Measurements from ENCODE around the gene MAP1A.
"Not testable (repeated sequence)": the region's sequence is repeated elsewhere in the genome, so short reads cannot be mapped to it uniquely, and the experiment has no call there.

Gene MAP1A

DNA sequence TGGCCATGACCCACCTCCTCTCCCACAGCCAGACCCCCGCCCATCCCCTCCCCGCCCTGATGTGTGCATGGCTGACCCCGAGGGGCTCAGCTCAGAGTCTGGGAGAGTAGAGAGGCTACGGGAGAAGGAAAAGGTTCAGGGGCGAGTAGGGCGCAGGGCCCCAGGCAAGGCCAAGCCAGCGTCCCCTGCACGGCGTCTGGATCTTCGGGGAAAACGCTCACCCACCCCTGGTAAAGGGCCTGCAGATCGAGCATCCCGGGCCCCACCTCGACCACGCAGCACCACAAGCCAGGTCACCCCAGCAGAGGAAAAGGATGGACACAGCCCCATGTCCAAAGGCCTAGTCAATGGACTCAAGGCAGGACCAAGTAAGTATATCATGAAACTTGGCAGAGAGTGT is 11.7 kb downstream of the MAP1A start:
- no peak for DNase-seq (ENCODE audit: low read depth, low spot score)

DNA sequence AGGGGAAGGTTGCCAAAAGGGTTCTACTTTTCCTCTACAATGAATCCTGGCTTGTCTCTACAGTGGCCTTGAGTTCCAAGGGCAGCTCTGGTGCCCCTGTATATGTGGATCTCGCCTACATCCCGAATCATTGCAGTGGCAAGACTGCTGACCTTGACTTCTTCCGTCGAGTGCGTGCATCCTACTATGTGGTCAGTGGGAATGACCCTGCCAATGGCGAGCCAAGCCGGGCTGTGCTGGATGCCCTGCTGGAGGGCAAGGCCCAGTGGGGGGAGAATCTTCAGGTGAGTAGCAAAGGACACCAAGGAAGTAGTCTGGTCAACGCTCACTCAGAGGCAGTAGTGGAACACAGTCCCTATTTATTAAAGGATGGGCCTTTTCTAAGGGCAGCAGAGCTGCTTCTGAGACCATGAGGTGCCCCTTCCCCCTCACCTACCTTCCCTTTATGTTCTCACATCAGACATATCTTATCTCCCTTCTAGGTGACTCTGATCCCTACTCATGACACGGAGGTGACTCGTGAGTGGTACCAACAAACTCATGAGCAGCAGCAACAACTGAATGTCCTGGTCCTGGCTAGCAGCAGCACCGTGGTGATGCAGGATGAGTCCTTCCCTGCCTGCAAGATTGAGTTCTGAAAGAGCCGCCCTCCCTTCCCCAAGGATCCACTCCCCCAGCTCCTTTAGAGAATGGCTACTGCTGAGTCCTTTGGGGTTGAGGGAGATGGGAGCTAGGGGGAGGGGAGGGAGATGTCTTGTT is 12.4 kb downstream of the MAP1A start:
- DNase-seq (ENCODE audit: low read depth, low spot score): no peak

DNA sequence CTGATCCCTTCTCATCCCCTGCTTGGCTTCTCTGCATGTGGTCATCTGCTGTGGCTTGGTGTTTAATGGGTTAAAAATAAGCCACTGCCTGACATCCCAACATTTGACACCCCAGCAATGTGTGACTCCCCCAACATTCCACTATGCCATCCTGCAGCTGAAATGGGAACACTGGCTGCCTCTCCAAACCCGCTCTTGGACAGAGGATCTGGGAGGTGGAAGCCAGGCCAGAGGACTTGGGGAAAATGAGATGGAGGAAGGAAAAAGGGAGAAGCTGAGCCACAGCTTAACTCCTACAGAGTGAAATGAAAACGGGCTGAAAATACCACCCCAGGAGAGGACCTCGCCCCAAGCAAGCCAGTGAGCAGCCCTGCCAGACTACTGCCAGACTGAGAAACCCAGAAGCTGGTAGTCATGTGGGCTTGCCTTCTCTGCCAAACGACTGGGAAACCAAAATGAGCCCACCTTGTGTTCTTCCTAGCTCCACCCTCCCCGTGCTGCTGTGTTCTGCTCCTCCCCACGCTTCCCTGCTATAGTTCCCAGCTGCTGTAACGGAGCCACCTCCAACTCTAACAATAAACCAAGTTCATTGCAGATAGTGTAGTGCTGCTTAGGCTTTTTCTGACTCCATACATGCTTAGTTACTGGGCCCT is 13.7 kb downstream of the MAP1A start:
- no peak for DNase-seq (ENCODE audit: low read depth, low spot score)

DNA sequence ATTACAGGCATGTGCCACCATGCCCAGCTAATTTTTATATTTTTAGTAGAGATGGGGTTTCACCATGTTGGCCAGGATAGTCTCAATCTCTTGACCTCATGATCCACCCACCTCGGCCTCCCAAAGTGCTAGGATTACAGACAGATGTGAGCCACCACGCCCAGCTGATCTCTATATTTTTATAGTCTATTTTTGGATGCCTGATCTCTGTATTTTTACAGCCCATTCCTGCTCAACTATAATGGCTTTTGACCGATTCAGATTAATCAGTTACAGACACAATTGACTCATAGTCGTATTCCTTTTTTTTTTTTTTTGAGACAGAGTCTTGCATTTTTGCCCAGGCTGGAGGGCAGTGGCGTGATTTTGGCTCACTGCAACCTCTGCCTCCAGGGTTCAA is 15.4 kb downstream of the MAP1A start:
- DNase-seq (ENCODE audit: low read depth, low spot score): not testable (repeated sequence)

DNA sequence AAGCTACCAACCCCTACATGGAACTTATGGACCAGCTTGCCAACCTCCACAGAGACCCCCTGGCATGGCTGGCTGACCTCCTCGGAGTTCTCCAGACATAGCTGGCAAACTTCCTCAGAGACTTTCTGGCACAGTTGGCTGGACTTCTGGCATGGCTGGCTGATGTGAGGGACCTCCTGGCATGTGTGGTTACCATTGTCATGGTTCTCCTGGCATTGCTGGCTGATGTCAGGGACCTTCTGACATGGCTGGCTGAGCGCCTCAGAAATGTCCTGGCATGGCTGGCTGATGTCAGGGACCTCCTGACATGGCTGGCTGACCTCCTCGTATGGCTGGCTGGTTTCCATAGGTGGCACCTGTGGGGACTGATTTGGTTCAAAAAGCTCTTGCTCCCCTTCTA is 17.5 kb downstream of the MAP1A start:
- DNase-seq (ENCODE audit: low read depth, low spot score): no peak

DNA sequence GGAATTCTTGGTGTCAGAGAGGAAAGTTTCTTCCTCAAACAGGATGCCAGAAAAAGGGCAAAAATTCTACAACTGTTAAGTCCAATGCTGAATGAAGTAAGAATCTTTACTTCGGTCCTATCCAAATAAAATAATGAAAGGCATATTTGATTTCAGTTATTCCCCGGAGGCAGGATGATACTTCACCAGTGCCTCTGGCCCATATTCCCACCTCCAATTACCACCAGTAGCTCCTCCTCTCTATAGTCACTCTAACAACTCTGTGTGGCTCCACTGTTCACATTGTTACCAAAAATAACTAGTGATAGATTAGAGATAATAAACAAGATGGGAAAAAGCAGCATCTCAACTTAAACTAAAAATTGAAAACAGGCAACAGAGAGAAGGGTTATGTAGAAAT is 20.7 kb downstream of the MAP1A start:
- no peak for DNase-seq (ENCODE audit: low read depth, low spot score)

DNA sequence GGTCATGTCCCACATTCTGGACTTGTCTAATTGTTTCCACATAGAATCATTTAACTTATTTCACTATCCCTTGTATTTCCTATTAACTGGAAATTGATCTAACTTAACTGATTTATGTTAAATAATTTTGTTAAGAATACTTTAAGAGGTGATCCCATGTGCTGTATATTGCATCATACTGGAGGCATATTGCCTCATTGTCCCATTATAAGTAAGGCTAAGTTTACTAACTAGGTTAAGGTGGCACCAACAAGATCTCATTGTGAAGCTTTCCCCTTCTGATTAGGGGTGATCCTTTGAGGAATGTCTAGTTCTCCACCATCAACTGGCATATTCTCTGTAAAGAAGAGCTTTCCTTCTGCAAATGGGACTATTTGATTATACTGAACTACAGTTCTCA is 24.4 kb downstream of the MAP1A start:
- DNase-seq (ENCODE audit: low read depth, low spot score): no peak

DNA sequence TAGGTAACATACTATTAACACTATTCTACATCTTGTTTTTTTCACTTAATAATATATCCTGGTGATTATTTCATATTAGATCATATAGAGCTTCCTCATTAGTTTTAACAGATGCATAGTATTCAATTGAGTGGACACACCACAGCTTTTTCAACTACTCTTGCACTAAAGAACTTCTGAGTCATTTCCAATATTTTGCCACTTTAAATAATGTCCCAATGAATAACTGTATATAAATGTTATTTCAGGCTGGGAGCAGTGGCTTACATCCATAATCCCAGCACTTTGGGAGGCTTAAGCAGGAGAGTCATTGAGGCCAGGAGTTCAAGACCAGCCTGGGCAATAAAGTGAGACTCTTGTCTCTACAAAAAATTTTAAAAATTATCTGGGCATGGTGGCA is 26.9 kb downstream of the MAP1A start:
- DNase-seq (ENCODE audit: low read depth, low spot score): no peak

DNA sequence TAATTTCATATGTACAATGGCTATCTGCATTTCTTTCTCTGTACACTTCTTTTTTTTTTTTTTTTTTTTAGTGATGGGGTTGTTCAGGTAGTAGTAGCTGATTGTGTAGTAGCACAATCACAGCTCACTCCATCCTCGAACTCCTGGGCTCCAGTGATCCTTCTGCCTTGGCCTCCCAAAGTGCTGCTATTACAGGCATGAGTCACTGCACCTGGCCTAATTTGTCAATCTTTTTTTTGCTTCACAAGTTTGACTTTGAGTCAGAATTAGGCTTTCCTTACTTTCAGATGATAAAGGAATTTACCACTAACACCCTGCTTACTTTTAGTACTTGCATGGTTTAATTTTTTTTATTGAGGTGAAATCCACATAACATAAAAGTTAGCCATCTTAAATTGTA is 28.0 kb downstream of the MAP1A start:
- no peak for DNase-seq (ENCODE audit: low read depth, low spot score)

DNA sequence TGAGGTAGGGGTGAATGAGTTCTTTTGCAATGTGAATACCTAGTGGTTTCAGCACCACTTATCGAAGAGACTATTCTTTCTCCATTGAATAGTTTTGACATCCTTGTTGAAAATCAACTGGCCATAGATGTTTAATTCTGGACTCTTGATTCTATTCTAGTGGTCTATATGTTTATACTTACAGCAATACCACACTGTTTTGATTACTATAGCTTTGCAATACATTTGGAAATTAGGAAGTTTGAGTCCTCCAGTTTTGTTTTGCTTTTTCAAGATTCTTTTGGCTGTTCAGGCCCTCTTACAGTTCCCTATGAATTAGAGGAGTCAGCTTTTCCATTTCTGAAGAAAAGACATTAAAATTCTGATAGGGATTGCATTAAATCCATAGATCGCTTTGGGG is 30.1 kb downstream of the MAP1A start:
- no peak for DNase-seq (ENCODE audit: low read depth, low spot score)

DNA sequence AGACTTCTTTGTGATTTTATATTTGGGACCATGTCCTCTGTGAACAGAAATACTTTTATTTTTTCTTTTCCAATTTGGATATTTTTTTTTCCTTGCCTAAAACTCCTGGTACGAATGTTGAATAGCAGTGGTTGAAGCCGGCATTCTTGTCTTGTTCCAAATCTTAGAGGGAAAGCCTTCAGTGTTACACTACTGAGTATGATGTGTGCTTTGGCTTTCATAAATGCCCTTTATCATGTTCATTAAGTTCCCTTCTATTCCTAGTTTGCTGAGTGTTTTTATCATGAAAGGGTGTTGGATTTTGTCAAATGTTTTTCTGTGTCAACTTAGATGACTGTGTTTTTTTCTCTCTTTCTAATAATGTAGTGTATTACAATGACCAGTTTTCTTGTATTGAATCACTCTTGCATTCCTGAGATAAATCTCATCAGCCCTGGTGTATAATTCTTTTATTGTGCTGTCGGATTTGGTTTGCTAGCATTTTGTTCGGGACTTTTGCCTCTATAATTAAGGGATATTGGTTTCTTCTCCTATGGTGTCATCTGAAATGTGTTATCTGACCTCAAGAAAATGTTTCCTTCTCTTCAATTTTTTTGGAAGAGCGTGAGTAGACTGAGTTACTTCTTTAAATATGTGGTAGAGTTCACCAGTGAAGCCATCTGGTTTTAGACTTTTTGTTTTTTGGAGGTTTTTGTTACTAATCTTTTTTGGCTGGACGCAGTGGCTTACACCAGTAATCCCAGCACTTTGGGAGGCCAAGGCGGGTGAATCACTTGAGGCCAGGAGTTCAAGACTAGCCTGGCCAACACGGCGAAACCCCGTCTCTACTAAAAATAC is 33.3 kb downstream of the MAP1A start:
- DNase-seq (ENCODE audit: low read depth, low spot score): no peak

DNA sequence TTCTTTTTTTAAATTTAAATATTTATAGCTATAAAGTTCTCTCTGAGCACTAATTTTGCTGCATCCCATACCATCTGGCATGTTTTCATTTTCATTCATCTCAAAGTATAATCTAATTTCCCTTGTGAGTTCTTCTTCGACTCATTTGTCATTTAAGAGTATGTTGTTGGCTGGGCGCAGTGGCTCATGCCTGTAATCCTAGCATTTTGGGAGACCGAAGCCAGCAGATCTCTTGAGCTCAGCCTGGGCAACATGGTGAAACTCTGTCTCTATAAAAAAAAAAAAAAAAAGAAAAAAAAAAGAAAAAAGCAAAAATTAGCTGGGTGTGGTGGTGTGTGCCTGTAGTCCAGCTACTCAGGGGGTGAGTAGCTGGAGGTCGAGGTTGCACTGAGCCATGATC is 34.8 kb downstream of the MAP1A start:
- no peak for DNase-seq (ENCODE audit: low read depth, low spot score)

DNA sequence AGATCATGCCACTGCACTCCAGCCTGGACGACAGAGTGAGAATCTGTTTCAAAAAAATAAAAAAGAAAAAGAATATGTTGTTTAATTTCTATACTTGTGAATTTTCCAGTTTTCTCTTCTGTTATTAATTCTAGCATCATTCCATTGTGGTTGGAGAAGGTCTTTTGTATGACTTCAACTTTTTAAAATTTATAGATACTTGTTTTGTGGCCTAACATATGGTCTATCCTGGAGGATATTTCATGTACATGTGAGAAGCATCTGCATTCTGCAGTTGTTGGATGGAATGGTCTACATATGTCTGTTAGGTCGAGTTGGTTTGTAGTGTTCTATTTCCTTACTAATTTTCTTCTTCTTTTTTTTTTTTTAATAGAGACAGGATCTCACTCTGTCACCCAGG is 35.6 kb downstream of the MAP1A start:
- DNase-seq (ENCODE audit: low read depth, low spot score): no peak

DNA sequence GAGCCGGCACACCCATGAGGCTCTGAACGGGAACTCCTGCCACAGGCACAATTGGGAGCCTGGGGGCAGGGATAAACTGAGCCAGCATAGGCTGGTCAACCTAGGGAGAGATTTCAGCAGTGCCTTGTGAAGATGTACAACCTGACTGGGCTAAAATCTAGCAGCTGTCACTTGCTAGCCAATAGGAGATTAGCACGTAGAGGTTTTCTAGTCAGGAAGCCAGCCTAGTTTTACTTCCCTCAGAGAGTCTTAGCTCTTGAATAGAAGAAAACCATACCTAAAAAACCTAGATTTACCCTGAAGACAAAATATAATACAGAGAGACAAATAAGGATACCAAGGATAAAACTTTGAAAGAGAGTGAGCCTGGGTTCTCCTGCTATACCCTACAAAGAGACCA is 45.3 kb downstream of the MAP1A start:
- DNase-seq (ENCODE audit: low read depth, low spot score): not testable (repeated sequence)

DNA sequence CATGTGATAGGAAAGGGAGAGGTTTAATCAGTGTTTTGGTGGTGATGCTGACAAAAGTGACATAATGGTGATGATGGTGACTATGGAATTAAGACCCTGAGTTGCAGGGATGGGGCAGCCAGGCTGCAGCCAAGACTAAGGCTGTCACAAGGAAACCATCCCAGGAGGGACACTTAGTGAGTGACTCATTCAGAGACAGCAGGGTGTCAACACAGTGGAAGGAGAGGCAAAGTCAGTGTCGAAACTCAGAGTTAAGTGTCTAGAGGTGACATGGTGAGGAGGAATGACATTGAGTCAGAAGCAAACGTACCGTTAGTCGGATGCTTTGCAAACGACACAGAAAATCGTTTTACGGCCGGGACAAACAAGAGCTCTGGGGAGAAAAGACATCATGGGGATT is 46.4 kb downstream of the MAP1A start:
- not testable (repeated sequence) for DNase-seq (ENCODE audit: low read depth, low spot score)

DNA sequence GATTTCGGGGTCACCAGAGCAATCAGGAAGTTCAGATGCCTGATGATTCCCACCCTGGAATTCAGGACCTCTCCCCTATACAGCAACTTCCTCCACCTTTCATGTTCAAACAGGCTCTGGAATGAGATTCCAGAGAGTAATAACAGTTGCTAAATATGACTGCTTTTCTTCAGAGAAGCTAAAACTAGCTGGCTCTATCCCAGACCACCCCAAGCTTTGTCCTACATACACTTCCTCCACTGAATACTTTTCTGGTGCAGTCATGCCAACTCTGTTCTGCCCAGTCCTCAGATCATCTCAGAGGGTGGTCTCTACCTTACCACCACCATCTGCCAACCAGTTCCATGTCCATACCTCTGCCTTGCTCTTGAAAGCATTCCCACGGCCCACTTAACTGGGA is 49.2 kb downstream of the MAP1A start:
- not testable (repeated sequence) for DNase-seq (ENCODE audit: low read depth, low spot score)

DNA sequence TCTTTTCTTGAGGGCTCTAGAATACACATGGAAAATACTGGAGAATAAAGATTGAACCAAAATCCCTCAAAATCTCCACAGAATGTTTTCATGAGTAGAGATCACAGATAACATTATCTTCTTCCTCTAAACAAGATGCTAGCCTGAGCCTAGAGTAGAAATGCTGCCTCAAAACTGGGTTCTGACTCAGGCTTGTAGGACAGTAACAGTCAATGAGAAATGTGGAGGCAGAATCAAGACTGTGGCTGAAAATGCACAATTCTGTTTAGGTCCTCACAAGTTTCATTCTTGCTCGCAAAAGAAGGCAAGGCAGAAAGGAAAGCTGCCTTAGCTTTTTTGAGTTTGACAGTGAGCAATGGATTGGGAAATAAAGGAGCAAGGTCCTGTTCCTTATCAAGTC is 57.2 kb downstream of the MAP1A start:
- DNase-seq (ENCODE audit: low read depth, low spot score): not testable (repeated sequence)

All from ELF-1 (cell line).